Neutrophil (primary cell): ENCODE data around the gene FXR1.

Source experiments
- H3K27ac ChIP-seq: fragments of 200-600 bp; sonication (generic); 2 replicates; pipeline ENCODE4 v1.5.1; 2016; ENCODE audit warnings: mild to moderate bottlenecking, moderate library complexity
- H3K27me3 ChIP-seq: fragments of 200-600 bp; sonication (generic); 2 replicates; pipeline ENCODE4 v1.6.0; 2016; ENCODE audit warnings: mild to moderate bottlenecking
- H3K36me3 ChIP-seq: fragments of 200-600 bp; sonication (generic); 2 replicates; pipeline ENCODE4 v1.5.1; 2017
- H3K4me1 ChIP-seq, 2 experiments: fragments of 200-600 bp in 1 of 2; sonication (generic) in 1 of 2; 1 replicate in 1 of 2; 2 replicates in 1 of 2; pipeline versions ENCODE4 v1.5.1 to v1.6.1; 2013 to 2016; ENCODE audit warnings: low read depth in 1 of 2, low read length in 1 of 2, mild to moderate bottlenecking in 1 of 2, moderate library complexity in 1 of 2; ENCODE audit not compliant: control insufficient read depth in 1 of 2, insufficient read depth in 1 of 2
- H3K4me3 ChIP-seq, 2 experiments: fragments of 200-600 bp in 1 of 2; sonication (generic) in 1 of 2; 1 replicate in 1 of 2; 2 replicates in 1 of 2; pipeline ENCODE4 v1.5.1; 2013 to 2016; ENCODE audit warnings: low read depth in 1 of 2, low read length in 1 of 2, mild to moderate bottlenecking in 1 of 2, moderate library complexity in 1 of 2
- H3K9me3 ChIP-seq: fragments of 200-600 bp; sonication (generic); 2 replicates; pipeline ENCODE4 v1.5.1; 2016
- CTCF ChIP-seq: fragments of 200-600 bp; sonication (generic); IDR thresholded peaks from 2 replicates; pipeline ENCODE4 v1.5.1; 2016; ENCODE audit warnings: antibody characterized with exemption

The FXR1 gene

GRCh38 chr3:180910823-180911222 lies 1.6 kb upstream of the FXR1 start:
- Histone ChIP-seq H3K36me3 (no peaks in the 10 kb centered on the region), H3K4me1 (peaks cover 19 to 26% of the 10 kb centered on the region in 2 experiments), H3K4me3 (no peak overlapping the region), H3K27ac (no peak overlapping the region), H3K9me3 (no peaks in the 10 kb centered on the region), H3K27me3 (no peaks in the 10 kb centered on the region)
- TF ChIP-seq CTCF = no peak

- no peaks in the 10 kb centered on the region for H3K27me3 ChIP-seq
- H3K4me1 ChIP-seq = peaks cover 24 to 33% of the 10 kb centered on the region in 2 experiments
- H3K9me3 ChIP-seq = no peaks in the 10 kb centered on the region
- no peak for TF ChIP-seq CTCF
- peak overlapping the region; percentile 80 to 89 for H3K4me3 ChIP-seq
- H3K36me3 ChIP-seq = peaks cover 6% of the 10 kb centered on the region
- H3K27ac ChIP-seq = peak overlapping the region; percentile 91
Observed at GRCh38 chr3:180911876-180912303, 580 bp upstream of the FXR1 start.

- Histone ChIP-seq H3K4me1 (peaks cover 24 to 33% of the 10 kb centered on the region in 2 experiments), H3K27ac (peak overlapping the region; percentile 91), H3K9me3 (no peaks in the 10 kb centered on the region), H3K36me3 (peaks cover 8% of the 10 kb centered on the region), H3K27me3 (no peaks in the 10 kb centered on the region), H3K4me3 (peak overlapping the region; percentile 80 to 89)
- TF ChIP-seq CTCF = no peak
Observed at GRCh38 chr3:180913581-180914404, 1.3 kb downstream of the FXR1 start.

DNA sequence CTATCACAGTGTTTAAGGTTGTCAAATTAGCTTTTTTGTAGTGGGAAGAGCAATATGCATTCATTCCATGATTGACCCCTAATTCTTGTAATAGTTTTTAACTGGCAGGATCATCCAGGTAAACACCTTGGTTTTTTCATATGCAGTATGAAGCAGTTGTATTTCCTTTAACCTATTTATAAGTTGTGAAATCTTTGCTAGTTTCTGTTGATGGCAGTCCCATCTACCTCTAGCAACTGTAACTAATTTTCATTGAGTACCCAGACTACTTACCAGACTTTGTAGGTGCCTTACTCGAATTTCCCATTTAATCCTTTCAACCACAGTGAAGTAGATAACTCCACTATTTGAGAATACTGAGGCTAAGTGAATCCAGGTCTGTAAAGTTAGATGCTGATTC lies 6.1 kb downstream of the FXR1 start:
- Histone ChIP-seq H3K4me3 (no peak overlapping the region), H3K36me3 (peaks cover 8% of the 10 kb centered on the region), H3K27me3 (no peaks in the 10 kb centered on the region), H3K27ac (no peak overlapping the region), H3K9me3 (no peaks in the 10 kb centered on the region), H3K4me1 (peaks cover 13 to 20% of the 10 kb centered on the region in 2 experiments)
- no peak for TF ChIP-seq CTCF

GRCh38 chr3:180922242-180922641 lies 9.8 kb downstream of the FXR1 start:
- H3K4me1 ChIP-seq = no peaks in the 10 kb centered on the region
- H3K9me3 ChIP-seq = no peaks in the 10 kb centered on the region
- no peak for TF ChIP-seq CTCF

More at GRCh38 chr3:180922242-180922641, 9.8 kb downstream of the FXR1 start:
- no peaks in the 10 kb centered on the region for H3K36me3 ChIP-seq
- H3K4me3 ChIP-seq = no peak overlapping the region
- no peak overlapping the region for H3K27ac ChIP-seq
- H3K27me3 ChIP-seq = no peaks in the 10 kb centered on the region
